AML-193 (cell line): ENCODE data around the gene TRIO.
"Not testable (repeated sequence)": the region's sequence is repeated elsewhere in the genome, so short reads cannot be mapped to it uniquely, and the experiment has no call there.

Experiments used
- DNase-seq, 2 experiments: peaks; one replicate each; lab custom pipeline; 2025; lab: John Stamatoyannopoulos, UW

Gene TRIO

DNA sequence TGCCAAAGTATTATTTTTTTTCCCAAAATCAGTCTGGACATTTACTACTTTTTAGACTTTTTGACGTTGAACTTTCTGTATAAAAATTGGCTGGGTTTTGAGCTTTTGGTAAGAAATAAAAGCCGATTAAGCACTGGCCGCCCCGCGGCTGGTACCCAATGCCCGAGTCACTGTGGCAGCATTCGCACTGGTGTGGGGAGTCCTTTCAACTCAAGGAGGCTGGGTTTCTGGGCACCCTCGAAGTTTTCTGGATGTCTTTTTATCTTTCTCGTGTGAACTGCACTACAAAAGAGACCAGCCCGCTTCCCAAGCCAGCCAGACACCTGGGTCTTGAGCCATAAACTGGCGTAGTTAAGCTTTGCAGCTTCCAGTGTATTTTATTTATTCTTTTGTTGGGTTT, 366.4 kb downstream of the TRIO start:
- DNase-seq, result no peak

- DNase-seq, result no peak
Measured at GRCh38 chr5:14510156-14510734, 367.1 kb downstream of the TRIO start.

DNA sequence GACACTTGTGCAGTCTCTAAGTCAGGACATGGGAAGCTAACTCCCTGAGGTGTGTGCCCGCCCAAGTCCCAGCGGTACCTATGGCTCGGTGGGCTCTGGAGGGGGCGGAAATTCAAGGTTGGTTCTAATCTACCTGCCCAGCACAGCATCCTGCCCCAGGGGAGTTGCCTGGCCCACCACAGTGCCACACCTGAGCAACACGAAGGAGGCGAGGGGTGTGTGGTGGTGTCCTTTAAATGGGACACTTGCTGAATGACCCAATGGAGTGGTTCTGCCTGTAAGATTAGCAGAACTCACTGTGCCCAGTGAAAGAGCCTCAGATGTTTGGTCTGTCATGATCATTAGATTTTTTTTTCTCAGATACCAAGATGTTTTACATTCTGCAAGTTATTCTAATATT, 367.7 kb downstream of the TRIO start:
- DNase-seq, result no peak

GRCh38 chr5:14512574-14512973, 369.4 kb downstream of the TRIO start:
- DNase-seq, result no peak

DNA sequence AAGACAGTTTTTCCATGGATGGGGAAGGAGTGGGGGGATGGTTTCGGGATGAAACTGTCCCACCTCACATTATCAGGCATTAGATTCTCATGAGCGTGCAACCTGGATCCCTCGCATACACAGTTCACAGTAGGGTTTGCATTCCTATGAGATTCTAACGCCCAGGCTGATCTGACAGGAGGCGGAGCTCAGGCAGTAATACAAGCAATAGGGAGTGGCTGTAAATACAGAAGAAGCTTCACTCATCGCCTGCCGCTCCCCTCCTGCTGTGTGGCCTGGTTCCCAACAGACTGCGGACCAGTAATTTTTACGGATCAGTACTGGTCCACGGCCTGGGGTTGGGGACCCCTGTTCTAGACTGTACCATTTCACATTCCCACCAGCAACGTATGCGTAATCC, 370.1 kb downstream of the TRIO start:
- DNase-seq, result no peak

GRCh38 chr5:14516901-14517300, 373.8 kb downstream of the TRIO start:
- DNase-seq, result no peak

DNA sequence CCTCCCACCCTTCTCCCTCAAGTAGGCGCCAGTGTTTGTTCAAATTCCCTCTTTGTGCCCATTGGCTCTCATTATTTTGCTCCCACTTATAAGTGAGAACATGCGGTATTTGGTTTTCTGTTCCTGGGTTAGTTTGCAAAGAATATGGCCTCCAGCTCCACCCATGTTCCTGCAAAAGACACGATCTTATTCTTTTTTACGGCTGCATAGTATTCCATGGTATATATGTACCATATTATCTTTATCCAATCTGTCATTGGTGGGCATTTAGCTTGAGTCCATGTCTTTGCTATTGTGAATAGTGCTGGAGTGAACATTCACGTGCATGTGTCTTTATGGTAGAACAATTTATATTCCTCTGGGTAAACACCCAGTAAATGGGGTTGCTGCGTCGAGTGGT, 375.5 kb downstream of the TRIO start:
- DNase-seq, result no peak

GRCh38 chr5:14521748-14522147, 378.6 kb downstream of the TRIO start:
- no peak for DNase-seq

DNA sequence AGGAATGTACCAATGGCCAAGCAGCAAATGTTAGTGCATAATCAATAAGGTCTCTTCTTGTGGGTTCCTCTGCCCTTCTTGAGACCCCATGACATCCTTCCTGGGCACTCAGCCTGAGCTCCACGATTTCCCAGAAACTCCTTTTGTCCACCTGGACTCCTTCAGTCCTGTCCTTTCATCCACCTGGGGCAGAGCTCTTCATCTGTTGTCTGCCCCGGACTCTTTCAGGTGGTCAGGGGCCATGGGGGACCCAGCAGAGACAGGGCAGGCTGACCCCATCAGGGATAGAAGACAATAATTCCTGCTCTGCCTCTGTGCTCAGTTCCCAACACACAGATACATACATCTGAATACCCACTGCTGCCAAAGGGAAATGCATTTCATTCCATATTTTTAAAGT, 379.6 kb downstream of the TRIO start:
- no peak for DNase-seq

GRCh38 chr5:14523243-14524034, 380.3 kb downstream of the TRIO start:
- DNase-seq, result no peak

GRCh38 chr5:14525397-14525796, 382.3 kb downstream of the TRIO start:
- no peak for DNase-seq

DNA sequence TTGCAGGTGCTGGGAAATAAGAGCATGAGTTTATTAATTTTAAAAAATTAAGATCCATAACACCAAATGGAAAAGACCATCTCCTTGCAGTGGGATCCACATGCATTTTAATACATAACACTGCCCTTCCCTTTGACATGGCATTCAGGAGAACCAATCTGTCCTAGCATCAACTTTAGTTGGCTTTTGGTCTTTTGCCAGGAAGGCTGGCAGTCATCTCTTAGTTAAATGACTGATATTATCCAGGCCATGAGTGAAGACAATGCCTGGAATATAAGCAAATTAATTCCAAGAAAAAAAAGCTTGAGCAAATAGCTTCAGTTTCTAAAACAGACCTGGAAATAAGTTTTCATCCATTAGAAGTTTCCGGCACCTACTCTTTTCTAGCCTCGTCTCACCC, 383.4 kb downstream of the TRIO start:
- no peak for DNase-seq

DNA sequence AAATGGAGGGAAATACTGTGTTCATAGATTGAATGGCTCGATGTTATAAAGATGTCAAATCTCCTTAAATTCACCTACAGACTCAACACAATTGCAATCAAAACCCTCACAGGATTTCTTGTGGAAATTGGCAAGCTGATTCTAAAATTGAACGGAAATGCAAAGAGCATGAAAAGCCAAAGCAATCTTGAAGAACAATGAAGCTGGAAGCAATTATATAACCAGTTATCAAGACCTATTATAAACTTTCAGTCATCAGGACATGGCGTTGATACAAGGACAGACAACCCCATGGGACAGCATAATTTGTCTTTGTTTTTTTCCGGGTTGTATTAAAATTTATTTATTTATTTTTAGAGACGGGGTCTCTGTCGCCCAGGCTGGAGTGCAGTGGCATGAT, 385.0 kb downstream of the TRIO start:
- DNase-seq, result no peak

- no peak for DNase-seq
Measured at GRCh38 chr5:14528926-14529325, 385.8 kb downstream of the TRIO start.

DNA sequence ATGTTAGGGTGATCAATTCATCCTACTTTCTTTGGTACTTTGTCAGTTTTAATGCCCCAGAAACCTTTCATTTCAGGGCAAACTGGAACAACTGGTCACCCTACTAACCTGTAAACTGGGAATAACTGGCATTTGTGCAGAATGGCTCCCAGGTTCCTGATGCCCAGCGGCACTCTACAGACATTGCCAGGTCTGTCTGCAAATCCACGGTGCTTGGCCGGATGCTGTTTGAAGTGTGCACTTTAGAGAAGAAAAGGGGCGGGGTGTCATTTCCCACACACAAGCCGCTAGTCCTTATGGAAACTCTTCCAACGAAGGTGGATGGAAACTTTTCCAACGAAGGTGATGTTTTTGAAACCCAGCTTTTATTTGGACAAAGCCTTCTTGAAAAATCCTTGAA, 388.5 kb downstream of the TRIO start:
- no peak for DNase-seq

- no peak for DNase-seq
Measured at GRCh38 chr5:14532180-14532579, 389.0 kb downstream of the TRIO start.

- no peak for DNase-seq
Measured at GRCh38 chr5:14534773-14535172, 391.6 kb downstream of the TRIO start.

DNA sequence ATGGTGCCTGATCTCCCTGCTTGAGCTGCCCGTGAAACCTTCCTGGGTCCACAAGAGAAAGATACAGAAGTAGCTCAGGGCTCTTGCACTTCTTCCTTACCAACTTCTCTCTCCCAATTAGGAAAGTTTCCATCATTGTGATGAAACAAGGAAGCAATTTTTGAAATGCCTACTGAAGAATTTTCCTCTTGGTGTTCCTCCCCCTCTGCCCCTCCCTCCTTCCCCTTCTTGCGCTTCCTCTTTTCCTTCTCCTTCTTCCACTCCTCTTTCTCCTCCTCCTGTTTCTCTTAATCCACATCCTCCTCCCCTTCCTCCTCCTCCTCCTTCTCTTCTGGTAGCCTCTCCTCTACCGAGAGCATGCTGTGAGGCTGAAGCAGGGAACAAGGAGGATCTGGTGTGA, 402.2 kb downstream of the TRIO start:
- peak; percentile 34 to 38 for DNase-seq

- DNase-seq, result no peak
Measured at GRCh38 chr5:14545862-14546261, 402.7 kb downstream of the TRIO start.

GRCh38 chr5:14547666-14548065, 404.5 kb downstream of the TRIO start:
- no peak for DNase-seq

GRCh38 chr5:14551211-14551610, 408.1 kb downstream of the TRIO start:
- DNase-seq, result no peak

- peak; percentile 2 to 26 for DNase-seq
Measured at GRCh38 chr5:14552017-14552416, 408.9 kb downstream of the TRIO start.

DNA sequence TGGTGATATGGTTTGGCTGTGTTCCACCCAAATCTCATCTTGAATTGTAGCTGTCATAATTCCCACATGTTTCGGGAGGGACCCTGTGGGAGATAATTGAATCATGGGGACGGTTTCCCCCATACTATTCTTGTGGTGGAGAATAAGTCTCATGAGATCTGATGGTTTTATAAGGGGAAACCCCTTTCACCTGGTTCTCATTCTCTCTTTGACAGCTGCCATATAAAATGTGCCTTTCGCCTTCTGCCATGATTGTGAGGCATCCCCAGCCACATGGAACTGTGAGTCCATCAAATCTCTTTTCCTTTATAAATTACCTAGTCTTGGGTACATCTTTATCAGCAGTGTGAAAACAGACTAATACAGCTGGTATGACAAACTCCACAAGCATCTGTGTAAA, 411.1 kb downstream of the TRIO start:
- not testable (repeated sequence) for DNase-seq

DNA sequence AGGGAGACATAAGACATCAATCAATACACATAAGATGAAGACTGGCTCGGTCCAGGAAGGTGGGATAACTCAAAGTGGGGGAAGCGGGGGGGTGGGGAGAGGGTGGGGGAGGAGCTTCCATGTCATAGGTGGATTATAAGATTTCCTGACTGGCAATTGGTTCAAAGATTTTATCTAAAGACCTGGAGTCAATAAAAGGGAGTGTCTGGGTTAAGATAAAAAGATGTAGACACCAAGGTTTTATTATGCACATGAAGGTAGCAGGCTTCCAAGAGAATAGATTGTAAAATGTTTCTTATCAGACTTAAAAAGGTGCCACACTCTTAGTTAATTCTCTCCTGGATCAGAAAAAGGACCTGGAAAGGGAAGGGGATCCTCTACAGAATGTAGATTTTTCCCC, 412.9 kb downstream of the TRIO start:
- DNase-seq, result no peak
